Thoracic aorta (tissue), 2 donors: ENCODE data around the gene EIF4G1. TPM values are rescaled to one million over a fixed set of nuclear protein-coding genes. Genes with fewer than 3 reads are reported as not detected.

Experiments used
- ATAC-seq: fragments of 150-250 bp; one replicate; pipeline ENCODE4 v1.8.0; 2017; ENCODE audit warnings: low read depth; ENCODE audit not compliant: insufficient number of reproducible peaks, low FRiP score
- DNase-seq: peaks from one replicate; pipeline ENCODE4 v3.0.0-alpha.2; 2020; ENCODE audit warnings: low spot score
- H3K27ac ChIP-seq, 2 donors: fragments of 200-600 bp; sonication (generic); 1 replicate in 1 of 2; 2 replicates in 1 of 2; pipeline ENCODE4 v1.5.1; 2016; ENCODE audit warnings: mild to moderate bottlenecking in 2 of 2, moderate library complexity in 2 of 2
- H3K27me3 ChIP-seq: fragments of 200-600 bp; sonication (generic); replicated peaks from 2 replicates; pipeline ENCODE4 v1.6.0; 2016; ENCODE audit warnings: mild to moderate bottlenecking; ENCODE audit not compliant: insufficient read depth
- H3K36me3 ChIP-seq: fragments of 200-600 bp; sonication (generic); one replicate; pipeline ENCODE4 v1.5.1; 2016
- H3K4me1 ChIP-seq, 2 donors: fragments of 200-600 bp; sonication (generic); 1 replicate in 1 of 2; 2 replicates in 1 of 2; pipeline versions ENCODE4 v1.5.1 to v1.6.0; 2016; ENCODE audit warnings: low read depth in 2 of 2, mild to moderate bottlenecking in 1 of 2; ENCODE audit not compliant: control insufficient read depth in 1 of 2
- H3K4me3 ChIP-seq: fragments of 200-600 bp; sonication (generic); 2 replicates; pipeline ENCODE4 v1.5.1; 2016; ENCODE audit warnings: mild to moderate bottlenecking
- H3K9me3 ChIP-seq: fragments of 200-600 bp; sonication (generic); 2 replicates; pipeline ENCODE4 v1.5.1; 2016
- total RNA-seq, 2 donors: library from RNA; depleted of rRNA; stranded (reverse); fragments of >200 nt; gene quantifications; one replicate each; pipeline versions ENCODE4 v1.1.0 to v1.2.3, GENCODE V29; 2016
- TF ChIP-seq, protein P1 (sequence below): fragments of 200-600 bp; sonication (generic); IDR thresholded peaks from one replicate; pipeline ENCODE4 v1.5.1; 2019; ENCODE audit warnings: antibody characterized with exemption

The EIF4G1 gene
- total RNA-seq, 2 donors from 2014 or later, result 254 to 334 TPM

DNA sequence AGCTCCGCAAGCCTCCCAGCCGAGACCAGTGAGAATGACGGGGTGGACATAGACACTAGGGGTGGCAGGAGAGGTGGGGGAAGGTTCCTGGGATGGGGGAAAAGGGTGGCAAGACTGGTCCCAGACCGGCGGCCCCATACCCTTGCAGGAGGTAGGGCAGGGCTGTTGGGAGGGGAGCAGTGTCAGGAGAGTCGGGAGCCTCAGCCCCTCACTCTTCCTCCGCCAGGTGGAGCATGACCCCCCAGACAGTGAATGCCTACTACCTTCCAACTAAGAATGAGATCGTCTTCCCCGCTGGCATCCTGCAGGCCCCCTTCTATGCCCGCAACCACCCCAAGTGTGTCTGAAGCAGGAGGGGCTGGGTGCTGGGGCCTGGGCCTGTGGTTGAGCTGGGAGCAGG is 24.1 kb upstream of the EIF4G1 start:
- Histone ChIP-seq H3K27ac (no peak overlapping the region), H3K27me3 (no peaks in the 10 kb centered on the region), H3K4me1 (no peaks in the 10 kb centered on the region), H3K36me3 (no peaks in the 10 kb centered on the region), H3K9me3 (no peaks in the 10 kb centered on the region), H3K4me3 (no peak overlapping the region)
- DNase-seq (no peak), ATAC-seq (no peak)
- TF ChIP-seq, protein P1, sequence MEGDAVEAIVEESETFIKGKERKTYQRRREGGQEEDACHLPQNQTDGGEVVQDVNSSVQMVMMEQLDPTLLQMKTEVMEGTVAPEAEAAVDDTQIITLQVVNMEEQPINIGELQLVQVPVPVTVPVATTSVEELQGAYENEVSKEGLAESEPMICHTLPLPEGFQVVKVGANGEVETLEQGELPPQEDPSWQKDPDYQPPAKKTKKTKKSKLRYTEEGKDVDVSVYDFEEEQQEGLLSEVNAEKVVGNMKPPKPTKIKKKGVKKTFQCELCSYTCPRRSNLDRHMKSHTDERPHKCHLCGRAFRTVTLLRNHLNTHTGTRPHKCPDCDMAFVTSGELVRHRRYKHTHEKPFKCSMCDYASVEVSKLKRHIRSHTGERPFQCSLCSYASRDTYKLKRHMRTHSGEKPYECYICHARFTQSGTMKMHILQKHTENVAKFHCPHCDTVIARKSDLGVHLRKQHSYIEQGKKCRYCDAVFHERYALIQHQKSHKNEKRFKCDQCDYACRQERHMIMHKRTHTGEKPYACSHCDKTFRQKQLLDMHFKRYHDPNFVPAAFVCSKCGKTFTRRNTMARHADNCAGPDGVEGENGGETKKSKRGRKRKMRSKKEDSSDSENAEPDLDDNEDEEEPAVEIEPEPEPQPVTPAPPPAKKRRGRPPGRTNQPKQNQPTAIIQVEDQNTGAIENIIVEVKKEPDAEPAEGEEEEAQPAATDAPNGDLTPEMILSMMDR, result no peak

DNA sequence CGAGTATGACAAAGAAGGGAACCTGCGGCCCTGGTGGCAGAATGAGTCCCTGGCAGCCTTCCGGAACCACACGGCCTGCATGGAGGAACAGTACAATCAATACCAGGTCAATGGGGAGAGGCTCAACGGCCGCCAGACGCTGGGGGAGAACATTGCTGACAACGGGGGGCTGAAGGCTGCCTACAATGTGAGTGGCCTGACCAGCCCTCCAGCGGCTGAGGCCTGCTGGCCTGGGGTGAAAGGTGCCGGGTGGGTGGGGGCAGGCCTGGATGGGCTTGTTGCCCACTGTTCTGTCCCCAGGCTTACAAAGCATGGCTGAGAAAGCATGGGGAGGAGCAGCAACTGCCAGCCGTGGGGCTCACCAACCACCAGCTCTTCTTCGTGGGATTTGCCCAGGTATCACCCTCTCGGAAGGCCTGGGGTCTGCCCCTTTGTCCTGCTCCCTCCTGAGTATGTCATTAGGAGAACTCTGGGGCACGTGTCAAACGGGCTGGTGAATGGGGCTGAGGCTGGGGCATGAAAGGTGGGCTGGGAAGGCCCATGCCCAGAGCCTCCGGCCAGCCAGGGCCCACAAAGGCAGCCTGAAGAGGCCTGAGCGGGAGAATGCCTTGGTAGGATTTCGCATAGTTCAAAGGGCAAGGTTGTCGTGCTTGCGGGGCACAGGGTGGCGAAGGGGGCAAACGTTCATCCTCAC is 23.2 kb upstream of the EIF4G1 start:
- Histone ChIP-seq H3K36me3 (no peaks in the 10 kb centered on the region), H3K4me1 (no peaks in the 10 kb centered on the region), H3K27ac (no peak overlapping the region), H3K4me3 (no peak overlapping the region), H3K9me3 (no peaks in the 10 kb centered on the region), H3K27me3 (no peaks in the 10 kb centered on the region)
- DNase-seq (no peak), ATAC-seq (no peak)
- TF ChIP-seq, protein P1, result no peak

GRCh38 chr3:184291738-184292445 is 22.5 kb upstream of the EIF4G1 start:
- H3K27me3 ChIP-seq, result no peaks in the 10 kb centered on the region
- TF ChIP-seq, protein P1, result no peak

GRCh38 chr3:184295771-184296170 is 18.6 kb upstream of the EIF4G1 start:
- no peaks in the 10 kb centered on the region for H3K9me3 ChIP-seq
- H3K27ac ChIP-seq, result no peak overlapping the region
- TF ChIP-seq, protein P1, result no peak
- DNase-seq (no peak), ATAC-seq (no peak)
- H3K4me3 ChIP-seq, result no peak overlapping the region
- no peaks in the 10 kb centered on the region for H3K27me3 ChIP-seq
- no peaks in the 10 kb centered on the region for H3K36me3 ChIP-seq
- H3K4me1 ChIP-seq, result peaks cover 12 to 13% of the 10 kb centered on the region in 2 donors

More at GRCh38 chr3:184291738-184292445, 22.5 kb upstream of the EIF4G1 start:
- ATAC-seq, result no peak
- Histone ChIP-seq H3K36me3 (no peaks in the 10 kb centered on the region), H3K27ac (no peak overlapping the region), H3K4me3 (no peak overlapping the region), H3K9me3 (no peaks in the 10 kb centered on the region), H3K4me1 (no peaks in the 10 kb centered on the region)
- no peak for DNase-seq

- Histone ChIP-seq H3K27me3 (no peaks in the 10 kb centered on the region), H3K36me3 (peaks cover 6% of the 10 kb centered on the region), H3K4me3 (no peak overlapping the region), H3K27ac (no peak overlapping the region), H3K9me3 (no peaks in the 10 kb centered on the region), H3K4me1 (peaks cover 13 to 17% of the 10 kb centered on the region in 2 donors)
- TF ChIP-seq, protein P1, result no peak
- no peak for ATAC-seq
- DNase-seq, result no peak
These were observed 17.8 kb upstream of the EIF4G1 start for GRCh38 chr3:184296616-184297015.
